ENCODE measurements around the gene NIM1K. TPM values are rescaled to one million over a fixed set of nuclear protein-coding genes. Genes with fewer than 3 reads are reported as not detected.

The NIM1K gene
- total RNA-seq, 1 experiment from 2014 or later, result 0.26 TPM

- DNase-seq, result no peak
- no peak overlapping the region for H2AFZ ChIP-seq
- H3K4me1 ChIP-seq (replicated peaks; ENCODE audit: insufficient read depth), result no peaks in the 10 kb centered on the region
- TF ChIP-seq EZH2 (IDR thresholded peaks at IDR 0.05; ENCODE audit: low read depth) (no peak), CTCF (conservative IDR thresholded peaks at IDR 0.05) (no peak)
- no peak overlapping the region for H3K4me3 ChIP-seq
- H3K9me2 ChIP-seq (ENCODE audit: insufficient read depth), result no peaks in the 10 kb centered on the region
- intact Hi-C loops (cut with micrococcal nuclease; ENCODE audit: unreplicated experiment), result no loop called here
- H3K4me2 ChIP-seq, result no peak overlapping the region
- H3K9me3 ChIP-seq (ENCODE audit: insufficient read depth, low read depth), result no peaks in the 10 kb centered on the region
- ChIA-PET CTCF (no interaction called here), POLR2A (ENCODE audit: unreplicated experiment) (no interaction called here)
- no peaks in the 10 kb centered on the region for H3K27me3 ChIP-seq (ENCODE audit: insufficient read depth, low read depth)
- no peaks in the 10 kb centered on the region; the same call in 1 of the 2 replicates for H4K20me1 ChIP-seq (ENCODE audit: insufficient read depth)
- peaks cover 28% of the 10 kb centered on the region for H3K36me3 ChIP-seq (ENCODE audit: low read depth)
- no peaks in the 10 kb centered on the region for H3K79me2 ChIP-seq (ENCODE audit: low read depth)
- H3F3A ChIP-seq (ENCODE audit: insufficient read depth, low read depth), result 0 out of 2 replicates have a peak, but pooled peaks cover under 1% of the 10 kb centered on the region
- no peak overlapping the region for H3K27ac ChIP-seq
- BruUV-seq (replicated peaks), result no TSS peak
Observed at GRCh38 chr5:43171451-43171850, 20.6 kb upstream of the NIM1K start.

GRCh38 chr5:43171926-43172325, 20.1 kb upstream of the NIM1K start:
- Histone ChIP-seq H3K79me2 (ENCODE audit: low read depth) (no peaks in the 10 kb centered on the region), H3F3A (ENCODE audit: insufficient read depth, low read depth) (0 out of 2 replicates have a peak, but pooled peaks cover 5% of the 10 kb centered on the region), H3K4me3 (no peak overlapping the region), H3K36me3 (ENCODE audit: low read depth) (peaks cover 28% of the 10 kb centered on the region), H3K4me1 (replicated peaks; ENCODE audit: insufficient read depth) (no peaks in the 10 kb centered on the region), H4K20me1 (ENCODE audit: insufficient read depth) (no peaks in the 10 kb centered on the region; the same call in 1 of the 2 replicates), H3K27ac (no peak overlapping the region), H2AFZ (no peak overlapping the region), H3K4me2 (no peak overlapping the region), H3K9me3 (ENCODE audit: insufficient read depth, low read depth) (no peaks in the 10 kb centered on the region), H3K27me3 (ENCODE audit: insufficient read depth, low read depth) (no peaks in the 10 kb centered on the region), H3K9me2 (ENCODE audit: insufficient read depth) (no peaks in the 10 kb centered on the region)
- BruUV-seq (replicated peaks), result no TSS peak
- TF ChIP-seq EZH2 (IDR thresholded peaks at IDR 0.05; ENCODE audit: low read depth) (no peak), CTCF (conservative IDR thresholded peaks at IDR 0.05) (no peak)
- no peak for DNase-seq
- CTCF ChIA-PET, result no interaction called here
- POLR2A ChIA-PET (ENCODE audit: unreplicated experiment), result no interaction called here
- intact Hi-C loops (cut with micrococcal nuclease; ENCODE audit: unreplicated experiment), result no loop called here

- POLR2A ChIA-PET (ENCODE audit: unreplicated experiment), result no interaction called here
- CTCF ChIA-PET, result no interaction called here
- H3K4me2 ChIP-seq, result no peak overlapping the region
- TF ChIP-seq CTCF (conservative IDR thresholded peaks at IDR 0.05), result no peak
- TF ChIP-seq EZH2 (IDR thresholded peaks at IDR 0.05; ENCODE audit: low read depth), result no peak
- 0 out of 2 replicates have a peak, but pooled peaks cover 5% of the 10 kb centered on the region for H3F3A ChIP-seq (ENCODE audit: insufficient read depth, low read depth)
- peaks cover 22% of the 10 kb centered on the region for H3K36me3 ChIP-seq (ENCODE audit: low read depth)
- no peaks in the 10 kb centered on the region for H3K9me2 ChIP-seq (ENCODE audit: insufficient read depth)
- H3K9me3 ChIP-seq (ENCODE audit: insufficient read depth, low read depth), result no peaks in the 10 kb centered on the region
- H3K79me2 ChIP-seq (ENCODE audit: low read depth), result no peaks in the 10 kb centered on the region
- no peak overlapping the region for H2AFZ ChIP-seq
- H3K27me3 ChIP-seq (ENCODE audit: insufficient read depth, low read depth), result no peaks in the 10 kb centered on the region
- BruUV-seq (replicated peaks), result no TSS peak
- intact Hi-C loops (cut with micrococcal nuclease; ENCODE audit: unreplicated experiment), result no loop called here
- no peaks in the 10 kb centered on the region for H3K4me1 ChIP-seq (replicated peaks; ENCODE audit: insufficient read depth)
- no peak overlapping the region for H3K27ac ChIP-seq
- no peaks in the 10 kb centered on the region; the same call in 1 of the 2 replicates for H4K20me1 ChIP-seq (ENCODE audit: insufficient read depth)
- DNase-seq, result no peak
- no peak overlapping the region for H3K4me3 ChIP-seq
Observed at GRCh38 chr5:43172779-43173178, 19.2 kb upstream of the NIM1K start.
